Spinal cord (tissue), 10 donors: Measurements from ENCODE around the gene SNX24. TPM values are rescaled to one million over a fixed set of nuclear protein-coding genes. Genes with fewer than 3 reads are reported as not detected.
A peak's percentile ranks its signal among the peaks of the same experiment; 100 is the strongest.

ENCODE experiments used
- DNase-seq, 6 donors: peaks; one replicate each; pipeline versions ENCODE4 v3.0.0 to v3.0.0-alpha.2; 2013 to 2015; ENCODE audit warnings: low spot score in 6 of 6, low read depth in 4 of 6
- H3K27ac ChIP-seq: one replicate; pipeline ENCODE4 v1.5.1; 2013; ENCODE audit warnings: low read depth, low read length, control low read depth
- H3K27me3 ChIP-seq: one replicate; pipeline ENCODE4 v1.6.1; 2013; ENCODE audit warnings: low read length; ENCODE audit not compliant: control insufficient read depth, insufficient read depth
- H3K36me3 ChIP-seq: one replicate; pipeline ENCODE4 v1.6.1; 2013; ENCODE audit warnings: low read length; ENCODE audit not compliant: control insufficient read depth, insufficient read depth
- H3K4me1 ChIP-seq: one replicate; pipeline ENCODE4 v1.6.1; 2013; ENCODE audit warnings: low read length; ENCODE audit not compliant: control insufficient read depth, insufficient read depth
- H3K4me3 ChIP-seq: one replicate; pipeline ENCODE4 v1.5.1; 2013; ENCODE audit warnings: low read depth, low read length, control low read depth
- H3K9me3 ChIP-seq: one replicate; pipeline ENCODE4 v1.6.1; 2013; ENCODE audit warnings: low read length; ENCODE audit not compliant: control insufficient read depth, insufficient read depth
- WGBS: methylation state at CpG from one replicate; pipeline ENCODE4 v1.1.5; 2013; ENCODE audit warnings: missing lambda C conversion rate; ENCODE audit not compliant: insufficient coverage; 5-methylcytosine and 5-hydroxymethylcytosine counted together
- long read RNA-seq, 4 donors: transcript quantifications; one replicate each; lab custom pipeline, GENCODE V29; 2026
- polyA plus RNA-seq, 2 donors: library from polyadenylated mRNA; unstranded; fragments of 120-200 nt; gene quantifications; one replicate each; pipeline ENCODE4 v1.2.1, GENCODE V29; 2013; ENCODE audit not compliant: insufficient read length in 2 of 2
- total RNA-seq, 2 donors: library from RNA; depleted of rRNA in 1 of 2; stranded (reverse); fragments of 120-200 nt in 1 of 2; fragments of >200 nt in 1 of 2; gene quantifications; one replicate each; pipeline versions ENCODE4 v1.2.3 to v1.2.4, GENCODE V29; 2013 to 2014
- donor health status: healthy.

Gene SNX24, protein sequence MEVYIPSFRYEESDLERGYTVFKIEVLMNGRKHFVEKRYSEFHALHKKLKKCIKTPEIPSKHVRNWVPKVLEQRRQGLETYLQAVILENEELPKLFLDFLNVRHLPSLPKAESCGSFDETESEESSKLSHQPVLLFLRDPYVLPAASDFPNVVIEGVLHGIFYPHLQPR
- total RNA-seq (10 to 100 TPM; 32.8 to 38.3 TPM), polyA plus RNA-seq (10 to 100 TPM; 26.7 to 28.9 TPM)
- long read RNA-seq, donor 1, transcript SNX24-201 (7 exons, 2,158 nt), result major isoform, 6 of 6 reads
- long read RNA-seq, donor 1, partial matches to known transcripts, result 0 of 6 reads
- long read RNA-seq, donor 1, other reads (novel, unspliced or antisense), result 0 of 6 reads
- long read RNA-seq, donor 2, partial matches to known transcripts, result 0 of 1 reads
- long read RNA-seq, donor 2, other reads (novel, unspliced or antisense), result 0 of 1 reads
- long read RNA-seq, donor 3, partial matches to known transcripts, result 0 of 1 reads
- long read RNA-seq, donor 3, other reads (novel, unspliced or antisense), result 0 of 1 reads
- long read RNA-seq, donor 4, partial matches to known transcripts, result 0 of 6 reads
- long read RNA-seq, donor 4, other reads (novel, unspliced or antisense), result 0 of 6 reads

DNA sequence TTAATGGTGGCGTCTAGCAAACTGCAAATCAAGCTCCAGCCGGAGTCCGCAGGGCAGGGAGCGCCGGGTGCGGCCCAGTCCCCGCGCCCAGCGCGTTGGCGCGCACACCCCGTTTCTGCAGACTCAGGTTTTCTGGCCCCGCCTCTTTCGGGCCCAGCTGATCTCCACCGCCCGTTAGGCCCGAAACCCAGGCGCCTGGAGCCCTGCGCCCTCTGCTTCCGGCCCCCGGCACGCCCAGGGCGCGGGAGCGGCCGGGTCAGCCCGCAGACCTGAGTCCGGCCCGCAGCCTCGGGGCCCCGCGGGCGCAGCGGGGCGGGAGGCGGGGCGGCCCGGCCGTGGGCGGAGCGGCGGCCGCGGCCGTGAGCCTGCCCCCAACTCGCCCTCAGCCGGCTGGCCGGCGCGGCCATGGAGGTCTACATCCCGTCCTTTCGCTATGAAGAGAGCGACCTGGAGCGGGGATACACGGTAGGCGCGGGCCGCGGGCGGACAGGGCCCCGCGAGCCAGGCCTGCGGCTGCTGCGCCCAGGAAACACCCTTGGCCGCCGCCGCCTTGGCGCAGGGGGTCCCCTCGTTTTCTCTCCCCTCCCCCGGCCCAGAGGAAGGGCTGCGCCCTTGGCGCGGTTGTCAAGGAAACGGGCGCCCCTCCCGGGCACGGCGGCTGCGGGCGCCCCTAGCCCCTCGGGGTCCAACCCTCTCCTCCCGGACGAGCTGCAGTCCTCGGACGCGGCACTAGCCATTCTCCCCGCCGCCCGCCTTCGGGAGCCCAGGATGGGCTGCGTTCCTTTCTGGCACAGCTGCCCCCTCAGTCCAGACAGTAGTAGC is at the start of gene SNX24:
SNX24 (plus strand) TSS at position 385 of the 822 bp plus-strand sequence; CDS start at position 406, 21 bp downstream.
- peak; percentile 45 to 92 (median 66) for DNase-seq
- peaks cover 1% of the 10 kb centered on the region for H3K9me3 ChIP-seq
- no peaks in the 10 kb centered on the region for H3K27me3 ChIP-seq
- peak within 1 kb of the TSS; percentile 89 for H3K4me3 ChIP-seq
- peaks cover 5% of the 10 kb centered on the region for H3K4me1 ChIP-seq
- peak within 1 kb of the TSS; percentile 92 for H3K27ac ChIP-seq
- WGBS, result under 1% methylated on average over 92 of the region's 92 CpGs
- no peaks in the 10 kb centered on the region for H3K36me3 ChIP-seq

DNA sequence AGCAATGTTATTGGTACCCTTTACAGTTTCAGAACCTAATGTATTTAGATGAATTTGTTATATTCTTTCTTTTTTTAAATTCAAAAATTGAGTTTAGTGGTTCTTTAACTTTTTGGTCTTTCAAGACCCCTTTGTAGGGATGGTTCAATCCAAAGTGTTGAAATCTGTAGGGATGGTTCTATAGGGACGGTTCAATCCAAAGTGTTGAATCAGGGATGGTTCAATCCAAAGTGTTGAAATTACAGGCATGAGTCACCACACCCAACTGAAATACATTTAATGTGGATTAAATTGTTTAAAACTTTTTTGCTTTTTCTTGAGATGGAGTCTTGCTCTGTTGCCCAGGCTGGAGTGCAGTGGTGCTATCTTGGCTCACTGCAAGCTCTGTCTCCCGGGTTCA is 39.9 kb upstream of the SNX24 start:
- H3K4me3 ChIP-seq, result no peak overlapping the region
- H3K36me3 ChIP-seq, result peaks cover 11% of the 10 kb centered on the region
- H3K27ac ChIP-seq, result no peak overlapping the region
- WGBS, result no CpG with 5 or more reads among the region's 2 CpGs
- H3K27me3 ChIP-seq, result no peaks in the 10 kb centered on the region
- no peaks in the 10 kb centered on the region for H3K4me1 ChIP-seq
- H3K9me3 ChIP-seq, result no peaks in the 10 kb centered on the region
- DNase-seq, result no peak

DNA sequence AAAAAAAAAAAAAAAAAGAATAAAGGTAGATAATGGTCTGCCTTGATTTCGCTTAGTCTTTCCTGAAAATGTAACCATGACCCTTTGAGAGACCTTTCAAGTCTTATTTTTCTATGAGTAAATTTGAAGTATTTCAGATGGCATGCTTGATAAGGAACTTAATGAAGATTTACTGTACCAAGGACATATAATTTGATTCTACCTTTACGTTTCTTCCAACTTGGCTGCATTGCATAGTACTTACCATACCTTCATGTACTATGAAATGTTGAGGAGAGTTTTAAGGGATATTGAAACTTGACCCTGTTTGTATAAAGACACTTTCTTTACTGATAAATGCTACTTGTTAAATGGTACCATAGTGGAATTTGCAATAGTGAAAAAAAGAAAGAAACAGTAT is 35.0 kb upstream of the SNX24 start:
- no peaks in the 10 kb centered on the region for H3K4me1 ChIP-seq
- WGBS, result no CpG with 5 or more reads among the region's 2 CpGs

DNA sequence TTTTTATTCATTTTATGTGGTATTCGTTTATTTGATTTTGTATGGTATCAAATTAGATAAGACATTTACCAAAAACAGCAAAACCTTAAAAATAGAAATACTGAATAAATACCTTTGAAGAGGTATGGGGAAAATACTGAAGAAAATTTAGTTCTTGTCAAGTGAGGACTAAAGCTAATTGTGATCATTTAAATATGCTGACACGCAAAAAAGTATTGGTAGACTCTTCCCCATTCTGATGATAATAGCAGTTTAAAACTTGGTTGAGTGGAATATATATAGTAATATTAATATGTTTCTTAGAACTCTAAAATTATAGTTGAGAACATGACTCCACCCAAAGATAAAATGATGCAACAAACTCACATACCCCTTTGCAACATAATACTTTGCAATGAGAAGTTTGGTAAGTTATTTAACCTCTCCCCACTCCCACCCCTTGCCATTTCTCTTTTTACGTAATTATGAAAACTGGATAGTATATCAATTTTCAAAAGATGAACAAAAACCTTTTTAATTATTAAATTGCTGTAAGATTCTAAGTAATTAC is 30.1 kb upstream of the SNX24 start:
- no peak for DNase-seq
- no CpG with 5 or more reads among the region's 3 CpGs for WGBS

More for the DNA sequence above, 35.0 kb upstream of the SNX24 start:
- H3K27ac ChIP-seq, result no peak overlapping the region
- no peak overlapping the region for H3K4me3 ChIP-seq
- no peaks in the 10 kb centered on the region for H3K9me3 ChIP-seq
- H3K27me3 ChIP-seq, result no peaks in the 10 kb centered on the region
- H3K36me3 ChIP-seq, result peaks cover 7% of the 10 kb centered on the region
- DNase-seq, result no peak

DNA sequence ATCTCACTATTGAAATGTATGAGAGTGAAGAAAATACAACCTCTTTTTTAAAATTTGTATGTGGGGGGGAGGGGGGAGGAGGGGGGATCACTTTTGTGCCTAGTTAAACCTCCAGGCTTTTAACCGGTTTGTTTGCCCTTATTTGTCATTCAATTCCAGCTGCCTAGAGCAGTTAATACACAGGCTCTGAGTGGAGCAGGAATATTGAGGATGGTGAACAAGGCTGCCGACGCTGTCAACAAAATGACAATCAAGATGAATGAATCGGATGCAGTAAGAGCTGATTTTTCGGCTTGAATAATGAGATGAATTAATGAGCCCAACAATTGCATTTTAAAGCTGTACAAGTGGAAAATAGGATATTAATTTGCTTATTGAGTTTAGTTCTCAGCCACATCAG is 28.7 kb upstream of the SNX24 start:
- H3K4me1 ChIP-seq, result no peaks in the 10 kb centered on the region
- H3K27ac ChIP-seq, result no peak overlapping the region
- H3K36me3 ChIP-seq, result peaks cover 8% of the 10 kb centered on the region
- H3K9me3 ChIP-seq, result no peaks in the 10 kb centered on the region
- H3K4me3 ChIP-seq, result no peak overlapping the region
- DNase-seq, result peak in 1 of 6 donors; percentile 33
- no peaks in the 10 kb centered on the region for H3K27me3 ChIP-seq
- WGBS, result 33% methylated on average over 5 of the region's 5 CpGs

More for the DNA sequence above, 30.1 kb upstream of the SNX24 start:
- no peak overlapping the region for H3K27ac ChIP-seq
- H3K4me3 ChIP-seq, result no peak overlapping the region
- H3K9me3 ChIP-seq, result no peaks in the 10 kb centered on the region
- H3K27me3 ChIP-seq, result no peaks in the 10 kb centered on the region
- peaks cover 3% of the 10 kb centered on the region for H3K36me3 ChIP-seq
- no peaks in the 10 kb centered on the region for H3K4me1 ChIP-seq

DNA sequence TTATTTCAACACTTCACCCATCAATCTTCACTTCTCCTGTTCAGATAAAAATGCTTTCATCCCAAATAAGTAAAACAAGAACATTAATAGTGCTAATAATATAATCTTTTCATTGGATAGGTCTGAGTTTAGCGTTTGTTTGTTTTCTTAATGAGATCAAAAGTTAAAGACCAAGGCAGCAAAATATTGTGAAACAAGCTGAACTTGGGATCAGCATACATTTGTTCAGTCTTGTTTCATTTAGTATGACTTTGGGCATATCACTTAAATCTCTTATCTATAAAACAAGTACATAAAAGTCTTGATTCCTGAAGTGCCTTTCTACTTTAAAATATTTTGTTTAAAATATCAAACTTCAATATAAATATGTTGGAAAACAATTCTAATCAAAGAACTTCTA is 13.4 kb upstream of the SNX24 start:
- no peak for DNase-seq
- Histone ChIP-seq H3K36me3 (peaks cover 14% of the 10 kb centered on the region), H3K27ac (no peak overlapping the region), H3K4me1 (no peaks in the 10 kb centered on the region), H3K27me3 (no peaks in the 10 kb centered on the region), H3K4me3 (no peak overlapping the region), H3K9me3 (no peaks in the 10 kb centered on the region)
- no CpG with 5 or more reads among the region's 1 CpG for WGBS

DNA sequence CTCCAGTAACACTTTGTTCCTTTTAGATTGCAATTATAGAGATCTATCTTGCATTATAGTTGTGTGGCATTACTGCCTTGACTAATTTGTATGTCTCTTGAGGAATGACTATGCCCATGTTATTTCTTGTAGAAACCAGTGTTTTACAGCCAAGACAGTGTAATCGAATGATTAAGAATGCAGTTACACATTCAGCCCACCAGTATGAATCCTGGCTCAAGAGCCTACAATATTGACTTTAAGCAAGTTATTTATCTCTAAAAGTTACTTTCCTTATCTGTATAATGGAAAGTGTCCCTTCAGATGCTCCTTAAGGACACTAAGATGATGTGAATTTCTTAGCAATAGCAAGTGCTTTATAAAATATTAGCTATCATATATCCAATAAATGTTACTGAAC is 9.7 kb upstream of the SNX24 start:
- Histone ChIP-seq H3K27ac (no peak overlapping the region), H3K4me1 (no peaks in the 10 kb centered on the region), H3K9me3 (no peaks in the 10 kb centered on the region), H3K36me3 (peaks cover 2% of the 10 kb centered on the region), H3K4me3 (no peak overlapping the region), H3K27me3 (no peaks in the 10 kb centered on the region)
- no CpG with 5 or more reads among the region's 1 CpG for WGBS
- DNase-seq, result no peak

DNA sequence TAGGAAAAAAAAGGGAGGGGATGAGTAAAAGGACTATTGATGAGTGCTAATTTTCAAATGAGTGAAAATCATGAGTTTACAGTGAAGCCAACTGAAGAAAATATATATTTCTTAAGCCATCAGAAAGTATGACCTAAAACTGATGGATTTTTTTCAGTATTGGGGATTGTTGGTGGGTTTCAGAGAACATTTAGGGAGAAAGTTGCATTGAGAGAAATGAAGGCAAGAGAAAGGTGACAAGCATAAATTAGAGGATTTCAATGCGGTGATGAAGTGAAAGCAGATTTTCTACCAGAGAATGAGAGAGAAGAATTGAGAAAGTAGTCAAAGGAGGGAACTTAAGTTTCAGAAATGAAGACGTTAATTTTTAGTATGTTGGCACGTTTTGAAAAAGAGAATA is 8.5 kb upstream of the SNX24 start:
- H3K4me1 ChIP-seq, result no peaks in the 10 kb centered on the region
- DNase-seq, result no peak
- WGBS, result 89% methylated on average over 1 of the region's 3 CpGs
- no peaks in the 10 kb centered on the region for H3K36me3 ChIP-seq
- peaks cover 1% of the 10 kb centered on the region for H3K9me3 ChIP-seq
- no peak overlapping the region for H3K4me3 ChIP-seq
- no peaks in the 10 kb centered on the region for H3K27me3 ChIP-seq
- H3K27ac ChIP-seq, result no peak overlapping the region

DNA sequence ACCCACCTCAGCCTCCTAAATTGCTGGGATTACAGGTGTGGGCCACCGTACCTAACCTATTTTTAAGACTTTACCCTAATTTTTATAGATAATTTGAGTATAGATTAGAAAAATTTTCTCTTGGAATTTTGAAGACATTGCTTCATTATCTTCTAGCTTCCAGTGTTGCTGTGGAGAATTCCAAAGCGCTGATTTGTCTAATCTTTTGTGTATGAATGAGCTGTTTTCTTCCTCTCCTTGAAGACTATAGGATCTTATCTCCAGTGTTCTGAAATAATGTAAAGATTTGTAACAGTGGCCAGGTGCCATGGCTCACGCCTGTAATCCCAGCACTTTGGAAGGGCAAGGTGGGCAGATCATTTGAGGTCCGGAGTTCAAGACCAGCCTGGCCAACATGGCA is 5.7 kb upstream of the SNX24 start:
- WGBS, result 100% methylated on average over 1 of the region's 4 CpGs
- no peak overlapping the region for H3K27ac ChIP-seq

More for the DNA sequence above, 5.7 kb upstream of the SNX24 start:
- H3K36me3 ChIP-seq, result no peaks in the 10 kb centered on the region
- H3K4me3 ChIP-seq, result no peak overlapping the region
- no peaks in the 10 kb centered on the region for H3K27me3 ChIP-seq
- H3K4me1 ChIP-seq, result peaks cover 3% of the 10 kb centered on the region
- DNase-seq, result no peak
- H3K9me3 ChIP-seq, result peaks cover 1% of the 10 kb centered on the region
